HCT116 (cell line): ENCODE measurements around the gene GNG7.

Source experiments
- ATF3 ChIP-seq: IDR thresholded peaks from 2 replicates; pipeline ENCODE4 v1.6.1; 2012
- CBX3 ChIP-seq: IDR thresholded peaks from 2 replicates; pipeline ENCODE4 v1.6.1; 2012; ENCODE audit warnings: low read depth
- CEBPB ChIP-seq: IDR thresholded peaks from 2 replicates; pipeline ENCODE4 v1.6.1; 2012; ENCODE audit warnings: low read depth
- EZH2 ChIP-seq: fragments of 200-600 bp; sonication (generic); IDR thresholded peaks from 2 replicates; pipeline ENCODE4 v1.6.1; 2017; ENCODE audit warnings: antibody characterized with exemption, mixed run types
- JUND ChIP-seq: IDR thresholded peaks from 2 replicates; pipeline ENCODE4 v1.6.1; 2012
- POLR2A ChIP-seq: IDR thresholded peaks from 2 replicates; pipeline ENCODE4 v1.7.0; 2011; ENCODE audit warnings: borderline replicate concordance; ENCODE audit not compliant: insufficient read depth, insufficient read length; ENCODE audit errors: extremely low read depth
- POLR2AphosphoS5 ChIP-seq: IDR thresholded peaks from 2 replicates; pipeline ENCODE4 v1.6.1; 2011; ENCODE audit warnings: mild to moderate bottlenecking, low read depth, low read length, moderate library complexity
- REST ChIP-seq: IDR thresholded peaks from 2 replicates; pipeline ENCODE4 v1.6.1; 2012; ENCODE audit warnings: low read depth
- SP1 ChIP-seq: IDR thresholded peaks from 2 replicates; pipeline ENCODE4 v1.6.1; 2012; ENCODE audit warnings: low read depth
- TCF7L2 ChIP-seq: IDR thresholded peaks from 2 replicates; pipeline ENCODE4 v1.7.0; 2011; ENCODE audit warnings: borderline replicate concordance, inconsistent platforms; ENCODE audit not compliant: insufficient read depth, insufficient read length; ENCODE audit errors: extremely low read depth
- YY1 ChIP-seq: IDR thresholded peaks from 2 replicates; pipeline ENCODE4 v1.6.1; 2011; ENCODE audit warnings: low read length, low read depth, moderate library complexity, mild to moderate bottlenecking; ENCODE audit not compliant: insufficient replicate concordance; ENCODE audit errors: extremely low read depth
- ZFX ChIP-seq: fragments of 450-650 bp; IDR thresholded peaks from 2 replicates; pipeline ENCODE4 v1.6.1; 2017
- TF ChIP-seq, protein P1 (sequence below), 3 experiments: fragments of 200-600 bp in 1 of 3; sonication (generic) in 1 of 3; IDR thresholded peaks in 2 of 3; conservative IDR thresholded peaks in 1 of 3; 2 replicates each; pipeline ENCODE4 v1.5.1; 2012 to 2017; ENCODE audit warnings: low read depth in 2 of 3, low read length in 2 of 3, antibody characterized with exemption in 1 of 3, borderline replicate concordance in 1 of 3, control low read depth in 1 of 3, mild to moderate bottlenecking in 1 of 3, mixed read lengths in 1 of 3, mixed run types in 1 of 3, moderate library complexity in 1 of 3; ENCODE audit not compliant: insufficient read depth in 1 of 3
- TF ChIP-seq, protein P2 (sequence below): IDR thresholded peaks from 2 replicates; pipeline ENCODE4 v1.6.1; 2012

DNA sequence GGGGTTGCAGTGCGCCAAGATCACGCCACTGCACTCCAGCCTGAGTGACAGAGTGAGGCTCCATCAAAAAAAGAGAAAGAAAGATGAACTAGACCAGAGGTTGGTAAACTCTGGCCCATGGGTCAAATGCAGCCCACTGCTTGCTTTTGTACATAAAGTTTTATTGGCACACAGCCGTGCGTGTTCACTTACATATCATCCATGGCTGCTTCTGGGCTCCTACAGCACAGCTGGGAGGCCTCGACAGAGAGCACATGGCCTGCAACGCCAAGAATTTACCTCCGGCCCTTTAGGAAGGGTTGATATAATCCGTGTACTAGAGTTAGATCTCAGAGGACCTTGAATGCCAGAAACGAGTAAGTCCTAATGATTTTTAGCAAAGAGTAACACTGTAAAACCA, 46.0 kb downstream of the GNG7 start:
- TF ChIP-seq, protein P1, sequence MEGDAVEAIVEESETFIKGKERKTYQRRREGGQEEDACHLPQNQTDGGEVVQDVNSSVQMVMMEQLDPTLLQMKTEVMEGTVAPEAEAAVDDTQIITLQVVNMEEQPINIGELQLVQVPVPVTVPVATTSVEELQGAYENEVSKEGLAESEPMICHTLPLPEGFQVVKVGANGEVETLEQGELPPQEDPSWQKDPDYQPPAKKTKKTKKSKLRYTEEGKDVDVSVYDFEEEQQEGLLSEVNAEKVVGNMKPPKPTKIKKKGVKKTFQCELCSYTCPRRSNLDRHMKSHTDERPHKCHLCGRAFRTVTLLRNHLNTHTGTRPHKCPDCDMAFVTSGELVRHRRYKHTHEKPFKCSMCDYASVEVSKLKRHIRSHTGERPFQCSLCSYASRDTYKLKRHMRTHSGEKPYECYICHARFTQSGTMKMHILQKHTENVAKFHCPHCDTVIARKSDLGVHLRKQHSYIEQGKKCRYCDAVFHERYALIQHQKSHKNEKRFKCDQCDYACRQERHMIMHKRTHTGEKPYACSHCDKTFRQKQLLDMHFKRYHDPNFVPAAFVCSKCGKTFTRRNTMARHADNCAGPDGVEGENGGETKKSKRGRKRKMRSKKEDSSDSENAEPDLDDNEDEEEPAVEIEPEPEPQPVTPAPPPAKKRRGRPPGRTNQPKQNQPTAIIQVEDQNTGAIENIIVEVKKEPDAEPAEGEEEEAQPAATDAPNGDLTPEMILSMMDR (IDR thresholded peaks at IDR 0.05 in 2 of 3, conservative IDR thresholded peaks at IDR 0.05 in 1 of 3; ENCODE audit: borderline replicate concordance in 1 of 3, insufficient read depth in 1 of 3, low read depth in 2 of 3, low read length in 2 of 3): no peak
- TF ChIP-seq JUND: no peak
- no peak for TF ChIP-seq ZFX
- TF ChIP-seq EZH2: no peak
- no peak for TF ChIP-seq TCF7L2
- TF ChIP-seq ATF3: no peak
- TF ChIP-seq CEBPB: no peak
- TF ChIP-seq SP1: no peak
- no peak for TF ChIP-seq POLR2AphosphoS5
- TF ChIP-seq, protein P2, sequence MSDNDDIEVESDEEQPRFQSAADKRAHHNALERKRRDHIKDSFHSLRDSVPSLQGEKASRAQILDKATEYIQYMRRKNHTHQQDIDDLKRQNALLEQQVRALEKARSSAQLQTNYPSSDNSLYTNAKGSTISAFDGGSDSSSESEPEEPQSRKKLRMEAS: no peak
- TF ChIP-seq REST: no peak
- no peak for TF ChIP-seq POLR2A
- TF ChIP-seq YY1: no peak
- no peak for TF ChIP-seq CBX3
